ENCODE data around the gene ACAP1. TPM values are rescaled to one million over a fixed set of nuclear protein-coding genes. Genes with fewer than 3 reads are reported as not detected.
"Not testable (repeated sequence)": the region's sequence is repeated elsewhere in the genome, so short reads cannot be mapped to it uniquely, and the experiment has no call there.

ACAP1 gene
- polyA plus RNA-seq, 10 donors: 5.3 to 19.6 (median 8.5) TPM

GRCh38 chr17:7326186-7326585 is 10.1 kb upstream of the ACAP1 start:
- no peak for DNase-seq

- DNase-seq: no peak
These were observed 9.3 kb upstream of the ACAP1 start for GRCh38 chr17:7327056-7327455.

- DNase-seq: no peak
These were observed 8.8 kb upstream of the ACAP1 start for GRCh38 chr17:7327501-7327900.

- DNase-seq: no peak
These were observed 8.3 kb upstream of the ACAP1 start for GRCh38 chr17:7328009-7328408.

GRCh38 chr17:7328840-7329373 is 7.4 kb upstream of the ACAP1 start, which contains the start of gene NEURL4:
NEURL4 (minus strand) TSS chr17:7329335; CDS start chr17:7329312, 23 bp downstream.
- no peak for DNase-seq

GRCh38 chr17:7329374-7329996 is 6.8 kb upstream of the ACAP1 start:
- peak; percentile 99 to 100 (median 99) for DNase-seq

- DNase-seq: peak in 2 of 3 donors; percentile 82 to 90
These were observed 6.2 kb upstream of the ACAP1 start for GRCh38 chr17:7329997-7330637.

GRCh38 chr17:7330638-7331015 is 5.7 kb upstream of the ACAP1 start:
- DNase-seq: no peak

GRCh38 chr17:7332111-7332510 is 4.2 kb upstream of the ACAP1 start:
- no peak for DNase-seq

- not testable (repeated sequence) for DNase-seq
These were observed 3.7 kb upstream of the ACAP1 start for GRCh38 chr17:7332600-7333069.

GRCh38 chr17:7334938-7335538 is 1.3 kb upstream of the ACAP1 start:
- DNase-seq: no peak

GRCh38 chr17:7335765-7336164 is 564 bp upstream of the ACAP1 start:
- not testable (repeated sequence) for DNase-seq

- not testable (repeated sequence) for DNase-seq
These were observed 1.3 kb downstream of the ACAP1 start for GRCh38 chr17:7337600-7337999.

- no peak for DNase-seq
These were observed 3.9 kb downstream of the ACAP1 start for GRCh38 chr17:7340179-7340578.

- no peak for DNase-seq
These were observed 5.5 kb downstream of the ACAP1 start for GRCh38 chr17:7341842-7342241.

- no peak for DNase-seq
These were observed 6.9 kb downstream of the ACAP1 start for GRCh38 chr17:7343250-7343649.

GRCh38 chr17:7346761-7347614 is 10.7 kb downstream of the ACAP1 start:
- DNase-seq: peak in 1 of 3 donors; percentile 36

- peak in 1 of 3 donors; percentile 33 for DNase-seq
These were observed 11.5 kb downstream of the ACAP1 start for GRCh38 chr17:7347630-7348477.

GRCh38 chr17:7348478-7349242 is 12.3 kb downstream of the ACAP1 start:
- peak in 1 of 3 donors; percentile 42 for DNase-seq

Data from muscle of back (tissue), 11 donors.